GM21529 (cell line): Measurements from ENCODE around the gene TMEM87A.
A peak's percentile ranks its signal among the peaks of the same experiment; 100 is the strongest.
"Not testable (repeated sequence)": the region's sequence is repeated elsewhere in the genome, so short reads cannot be mapped to it uniquely, and the experiment has no call there.

Source experiments
- ATAC-seq: cut with Tn5 transposase; IDR thresholded peaks from one replicate; pipeline ENCODE4 v1.9.1; 2021; ENCODE audit not compliant: unreplicated experiment

Gene TMEM87A

GRCh38 chr15:42273900-42274701, 868 bp upstream of the TMEM87A start:
- ATAC-seq, result peak; percentile 21

GRCh38 chr15:42270996-42271395, 2.2 kb downstream of the TMEM87A start:
- ATAC-seq, result no peak

- no peak for ATAC-seq
Observed at GRCh38 chr15:42270551-42270950, 2.7 kb downstream of the TMEM87A start.

GRCh38 chr15:42267286-42267685, 5.9 kb downstream of the TMEM87A start:
- ATAC-seq, result no peak

GRCh38 chr15:42264795-42265194, 8.4 kb downstream of the TMEM87A start:
- ATAC-seq, result no peak

- ATAC-seq, result no peak
Observed at GRCh38 chr15:42253300-42253699, 19.9 kb downstream of the TMEM87A start.

GRCh38 chr15:42240823-42241222, 32.4 kb downstream of the TMEM87A start:
- ATAC-seq, result no peak

GRCh38 chr15:42239528-42240182, 33.6 kb downstream of the TMEM87A start:
- ATAC-seq, result no peak

- ATAC-seq, result no peak
Observed at GRCh38 chr15:42233107-42233506, 40.1 kb downstream of the TMEM87A start.

- no peak for ATAC-seq
Observed at GRCh38 chr15:42232606-42233005, 40.6 kb downstream of the TMEM87A start.

GRCh38 chr15:42231088-42231487, 42.1 kb downstream of the TMEM87A start:
- no peak for ATAC-seq

GRCh38 chr15:42228981-42229380, 44.3 kb downstream of the TMEM87A start:
- not testable (repeated sequence) for ATAC-seq

GRCh38 chr15:42228036-42228435, 45.2 kb downstream of the TMEM87A start:
- ATAC-seq, result no peak

GRCh38 chr15:42226648-42227047, 46.6 kb downstream of the TMEM87A start:
- ATAC-seq, result no peak

GRCh38 chr15:42220216-42220615, 53.0 kb downstream of the TMEM87A start:
- ATAC-seq, result no peak

GRCh38 chr15:42218953-42219592, 54.2 kb downstream of the TMEM87A start:
- ATAC-seq, result no peak

- no peak for ATAC-seq
Observed at GRCh38 chr15:42217568-42217967, 55.7 kb downstream of the TMEM87A start.

- no peak for ATAC-seq
Observed at GRCh38 chr15:42215913-42216829, 57.1 kb downstream of the TMEM87A start.

- no peak for ATAC-seq
Observed at GRCh38 chr15:42214600-42214999, 58.6 kb downstream of the TMEM87A start.

- ATAC-seq, result no peak
Observed at GRCh38 chr15:42213511-42213910, 59.7 kb downstream of the TMEM87A start.

- ATAC-seq, result no peak
Observed at GRCh38 chr15:42210696-42211095, 62.5 kb downstream of the TMEM87A start.
